Right atrium auricular region (tissue), 2 donors: ENCODE measurements around the gene ZNF14. TPM values are rescaled to one million over a fixed set of nuclear protein-coding genes. Genes with fewer than 3 reads are reported as not detected.

ENCODE experiments used
- DNase-seq: peaks from one replicate; pipeline ENCODE4 v3.0.0-alpha.2; 2019; ENCODE audit warnings: low spot score
- H3K27ac ChIP-seq, 2 donors: fragments of 200-600 bp; sonication (generic); 1 replicate in 1 of 2; 2 replicates in 1 of 2; pipeline ENCODE4 v1.5.1; 2016 to 2019
- H3K27me3 ChIP-seq, 2 donors: fragments of 200-600 bp; sonication (generic); one replicate each; pipeline versions ENCODE4 v1.5.1 to v1.6.0; 2017 to 2019
- H3K36me3 ChIP-seq: fragments of 200-600 bp; sonication (generic); one replicate; pipeline ENCODE4 v1.5.1; 2016
- H3K4me1 ChIP-seq, 2 donors: fragments of 200-600 bp; sonication (generic); one replicate each; pipeline versions ENCODE4 v1.5.1 to v1.6.0; 2017 to 2019
- H3K4me3 ChIP-seq, 2 donors: fragments of 200-600 bp; sonication (generic); 1 replicate in 1 of 2; 2 replicates in 1 of 2; pipeline ENCODE4 v1.5.1; 2017 to 2019; ENCODE audit warnings: mild to moderate bottlenecking in 1 of 2, moderate library complexity in 1 of 2
- H3K9me3 ChIP-seq, 2 donors: fragments of 200-600 bp; sonication (generic); one replicate each; pipeline ENCODE4 v1.5.1; 2019
- total RNA-seq, 2 donors: library from RNA; depleted of rRNA; stranded (reverse); fragments of >200 nt; gene quantifications; one replicate each; pipeline ENCODE4 v1.1.0, GENCODE V29; 2016
- TF ChIP-seq, protein P1 (sequence below), 2 donors: fragments of 200-600 bp; sonication (generic); IDR thresholded peaks; one replicate each; pipeline ENCODE4 v1.5.1; 2019; ENCODE audit warnings: antibody characterized with exemption in 2 of 2

The ZNF14 gene
- total RNA-seq, 2 donors from 2014 or later, result 2.8 to 4.6 TPM

DNA sequence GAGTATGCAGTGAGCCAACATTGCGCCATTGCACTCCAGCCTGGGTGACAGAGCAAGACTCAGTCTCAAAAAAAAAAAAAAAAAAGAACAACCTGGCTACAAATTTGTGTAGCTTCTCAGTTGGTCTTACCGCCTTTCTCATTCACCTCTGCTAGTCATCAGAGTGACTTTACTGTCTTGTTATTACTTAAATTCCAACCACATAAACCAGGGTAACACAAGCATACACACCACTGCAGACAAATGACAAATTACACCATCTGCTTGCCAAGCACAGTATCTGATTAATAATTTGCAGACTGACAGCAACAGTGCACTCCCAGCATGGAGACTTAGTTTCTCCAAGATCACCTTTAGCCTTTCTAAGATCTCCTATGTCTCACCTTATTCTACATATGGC, 11.0 kb downstream of the ZNF14 start:
- Histone ChIP-seq H3K36me3 (peaks cover 12% of the 10 kb centered on the region), H3K4me3 (no peak overlapping the region), H3K27me3 (no peaks in the 10 kb centered on the region), H3K9me3 (peaks cover 14 to 58% of the 10 kb centered on the region in 2 donors), H3K27ac (no peak overlapping the region), H3K4me1 (no peaks in the 10 kb centered on the region)
- TF ChIP-seq, protein P1, sequence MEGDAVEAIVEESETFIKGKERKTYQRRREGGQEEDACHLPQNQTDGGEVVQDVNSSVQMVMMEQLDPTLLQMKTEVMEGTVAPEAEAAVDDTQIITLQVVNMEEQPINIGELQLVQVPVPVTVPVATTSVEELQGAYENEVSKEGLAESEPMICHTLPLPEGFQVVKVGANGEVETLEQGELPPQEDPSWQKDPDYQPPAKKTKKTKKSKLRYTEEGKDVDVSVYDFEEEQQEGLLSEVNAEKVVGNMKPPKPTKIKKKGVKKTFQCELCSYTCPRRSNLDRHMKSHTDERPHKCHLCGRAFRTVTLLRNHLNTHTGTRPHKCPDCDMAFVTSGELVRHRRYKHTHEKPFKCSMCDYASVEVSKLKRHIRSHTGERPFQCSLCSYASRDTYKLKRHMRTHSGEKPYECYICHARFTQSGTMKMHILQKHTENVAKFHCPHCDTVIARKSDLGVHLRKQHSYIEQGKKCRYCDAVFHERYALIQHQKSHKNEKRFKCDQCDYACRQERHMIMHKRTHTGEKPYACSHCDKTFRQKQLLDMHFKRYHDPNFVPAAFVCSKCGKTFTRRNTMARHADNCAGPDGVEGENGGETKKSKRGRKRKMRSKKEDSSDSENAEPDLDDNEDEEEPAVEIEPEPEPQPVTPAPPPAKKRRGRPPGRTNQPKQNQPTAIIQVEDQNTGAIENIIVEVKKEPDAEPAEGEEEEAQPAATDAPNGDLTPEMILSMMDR (IDR thresholded peaks at IDR 0.05), result no peak
- no peak for DNase-seq

DNA sequence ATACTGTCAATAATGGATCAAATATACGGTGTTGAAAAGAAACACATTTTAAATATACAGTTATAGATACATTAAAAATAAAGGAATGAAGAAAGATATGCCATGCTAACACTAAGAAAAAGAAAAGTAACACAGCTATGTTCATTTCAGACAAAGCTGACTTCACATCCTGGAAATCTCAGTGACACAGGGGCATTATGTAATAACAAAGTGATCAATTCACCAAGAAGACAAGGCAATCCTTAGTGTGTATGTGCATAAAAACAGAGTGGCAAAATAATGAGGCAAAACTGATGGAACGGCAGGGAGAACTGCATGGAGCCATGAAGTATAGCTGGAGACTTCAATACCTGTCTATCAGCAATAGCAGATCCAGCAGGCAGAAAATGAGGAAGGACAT, 13.1 kb downstream of the ZNF14 start:
- TF ChIP-seq, protein P1 (IDR thresholded peaks at IDR 0.05), result no peak
- Histone ChIP-seq H3K27ac (no peak overlapping the region), H3K9me3 (peaks cover 33 to 79% of the 10 kb centered on the region in 2 donors), H3K36me3 (peaks cover 21% of the 10 kb centered on the region), H3K4me3 (no peak overlapping the region), H3K4me1 (no peaks in the 10 kb centered on the region), H3K27me3 (no peaks in the 10 kb centered on the region)
- DNase-seq, result no peak

DNA sequence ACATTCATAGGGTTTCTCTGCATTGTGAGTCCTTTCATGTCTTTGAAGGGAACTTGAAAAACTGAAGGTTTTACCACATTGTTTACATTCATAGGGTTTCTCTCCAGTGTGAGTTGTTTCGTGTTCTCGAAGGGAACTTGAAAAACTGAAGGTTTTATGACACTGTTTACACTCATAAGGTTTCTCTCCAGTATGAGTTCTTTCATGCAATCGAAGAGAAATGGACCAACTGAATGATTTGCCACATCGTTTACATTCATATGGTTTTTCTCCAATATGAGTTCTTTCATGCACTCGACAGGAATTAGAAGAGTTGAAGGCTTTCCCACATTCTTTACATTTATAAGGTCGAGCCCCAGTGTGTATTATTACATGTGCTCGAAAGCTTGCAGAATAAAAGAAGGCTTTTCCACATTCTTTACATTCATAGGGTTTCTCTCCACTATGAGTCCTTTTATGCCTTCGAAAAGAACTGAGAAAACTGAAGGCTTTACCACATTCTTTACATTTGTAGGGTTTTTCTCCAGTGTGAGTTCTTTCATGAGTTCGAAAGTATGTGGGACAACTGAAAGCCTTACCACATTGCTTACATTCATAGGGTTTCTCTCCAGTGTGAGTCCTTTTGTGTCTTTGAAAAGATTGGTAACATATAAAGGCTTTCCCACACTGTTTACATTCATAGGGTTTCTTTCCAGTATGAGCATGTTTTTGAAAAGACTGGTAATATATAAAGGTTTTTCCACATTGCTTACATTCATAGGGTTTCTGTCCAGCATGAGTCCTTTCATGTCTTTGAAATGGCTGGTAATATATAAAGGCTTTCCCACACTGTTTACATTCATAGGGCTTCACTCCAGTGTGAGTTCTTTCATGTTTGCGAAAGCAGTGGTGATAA, 20.7 kb downstream of the ZNF14 start:
- DNase-seq, result no peak
- H3K9me3 ChIP-seq, result peaks cover 75 to 100% of the 10 kb centered on the region in 2 donors
- TF ChIP-seq, protein P1 (IDR thresholded peaks at IDR 0.05), result no peak
- H3K27me3 ChIP-seq, result no peaks in the 10 kb centered on the region
- H3K27ac ChIP-seq, result no peak overlapping the region
- no peak overlapping the region for H3K4me3 ChIP-seq
- H3K36me3 ChIP-seq, result peaks cover 50% of the 10 kb centered on the region
- H3K4me1 ChIP-seq, result no peaks in the 10 kb centered on the region

GRCh38 chr19:19711306-19711933, 21.5 kb downstream of the ZNF14 start:
- TF ChIP-seq, protein P1 (IDR thresholded peaks at IDR 0.05), result no peak
- H3K4me3 ChIP-seq, result no peak overlapping the region
- H3K4me1 ChIP-seq, result no peaks in the 10 kb centered on the region
- H3K9me3 ChIP-seq, result peaks cover 73 to 100% of the 10 kb centered on the region in 2 donors
- peaks cover 44% of the 10 kb centered on the region for H3K36me3 ChIP-seq
- H3K27ac ChIP-seq, result no peak overlapping the region
- H3K27me3 ChIP-seq, result no peaks in the 10 kb centered on the region
- DNase-seq, result no peak

GRCh38 chr19:19710506-19710905, 22.4 kb downstream of the ZNF14 start:
- Histone ChIP-seq H3K4me1 (no peaks in the 10 kb centered on the region), H3K27me3 (no peaks in the 10 kb centered on the region), H3K27ac (no peak overlapping the region), H3K9me3 (peaks cover 66 to 100% of the 10 kb centered on the region in 2 donors), H3K36me3 (peaks cover 38% of the 10 kb centered on the region), H3K4me3 (no peak overlapping the region)
- TF ChIP-seq, protein P1 (IDR thresholded peaks at IDR 0.05), result no peak
- no peak for DNase-seq
